Fibroblast of villous mesenchyme (primary cell): Measurements from ENCODE around the gene AOPEP. TPM values are rescaled to one million over a fixed set of nuclear protein-coding genes. Genes with fewer than 3 reads are reported as not detected.
"Not testable (repeated sequence)": the region's sequence is repeated elsewhere in the genome, so short reads cannot be mapped to it uniquely, and the experiment has no call there.

Experiments used
- DNase-seq: peaks from one replicate; pipeline ENCODE4 v3.0.0-alpha.2; 2010; ENCODE audit warnings: low read depth
- H3K4me3 ChIP-seq: 2 replicates; pipeline ENCODE4 v1.5.1; 2011; ENCODE audit warnings: low read depth, mild to moderate bottlenecking, low read length
- CTCF ChIP-seq: IDR thresholded peaks from 2 replicates; pipeline ENCODE4 v1.5.1; 2012; ENCODE audit warnings: low read depth, mild to moderate bottlenecking, low read length; ENCODE audit not compliant: insufficient read depth
- total RNA-seq: library from RNA; depleted of rRNA; stranded (reverse); fragments of >200 nt; gene quantifications from 2 replicates; pipeline ENCODE4 v1.2.3, GENCODE V29; 2012

AOPEP gene
- total RNA-seq, 1 donor = 153 TPM

- TF ChIP-seq CTCF = no peak
- no peak overlapping the region for H3K4me3 ChIP-seq
- DNase-seq = peak; percentile 98
These were observed 101.2 kb downstream of the AOPEP start for GRCh38 chr9:94827584-94828304.

- no peak for TF ChIP-seq CTCF
- DNase-seq = no peak
- H3K4me3 ChIP-seq = no peak overlapping the region
These were observed 103.0 kb downstream of the AOPEP start for GRCh38 chr9:94829380-94830070.

GRCh38 chr9:94830071-94830604 lies 103.6 kb downstream of the AOPEP start:
- H3K4me3 ChIP-seq, DNase-seq: not testable (repeated sequence)

DNA sequence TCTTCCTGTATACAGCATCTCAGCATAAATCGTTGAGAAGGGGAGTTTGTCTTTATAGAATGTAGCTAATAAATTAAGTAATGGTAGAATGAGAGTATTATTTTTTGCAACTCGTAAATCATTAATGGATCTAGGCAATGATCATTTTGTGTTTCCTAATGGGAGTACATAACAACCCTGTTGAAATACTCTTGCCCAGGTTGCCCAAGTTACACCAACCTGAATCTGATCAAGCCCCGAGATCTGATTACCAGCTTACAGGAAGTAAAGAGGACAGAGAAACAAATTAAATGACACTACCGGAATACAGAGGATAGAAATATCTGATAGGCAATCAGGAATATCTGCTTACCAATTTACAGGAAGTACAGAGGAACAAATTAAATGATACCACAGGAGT lies 107.3 kb downstream of the AOPEP start:
- H3K4me3 ChIP-seq = no peak overlapping the region
- TF ChIP-seq CTCF = no peak

GRCh38 chr9:94837404-94837803 lies 110.9 kb downstream of the AOPEP start:
- TF ChIP-seq CTCF = no peak

More for the DNA sequence above, 107.3 kb downstream of the AOPEP start:
- no peak for DNase-seq

DNA sequence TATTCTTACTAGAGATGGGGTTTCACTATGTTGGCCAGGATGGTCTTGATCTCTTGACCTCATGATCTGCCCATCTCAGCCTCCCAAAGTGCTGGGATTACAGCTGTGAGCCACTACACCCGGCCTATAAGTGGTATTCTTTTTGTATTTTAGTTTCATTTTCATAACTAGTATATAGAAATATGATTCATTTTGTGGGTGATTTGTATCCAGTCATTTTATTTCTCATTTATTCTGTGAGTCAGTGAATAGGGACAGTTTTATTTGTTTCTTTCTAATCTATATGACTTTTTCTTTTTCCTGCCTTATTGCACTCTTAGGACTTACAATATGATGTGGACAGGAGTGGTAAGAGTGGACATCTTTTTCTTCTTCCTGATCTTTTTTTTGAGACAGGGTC lies 112.9 kb downstream of the AOPEP start:
- TF ChIP-seq CTCF = no peak
- no peak overlapping the region for H3K4me3 ChIP-seq
- DNase-seq = no peak

More at GRCh38 chr9:94837404-94837803, 110.9 kb downstream of the AOPEP start:
- no peak for DNase-seq
- no peak overlapping the region for H3K4me3 ChIP-seq

GRCh38 chr9:94840738-94841137 lies 114.2 kb downstream of the AOPEP start:
- no peak for DNase-seq
- TF ChIP-seq CTCF = no peak
- H3K4me3 ChIP-seq = no peak overlapping the region
